B cell (primary cell): Measurements from ENCODE around the gene CYB5A. TPM values are rescaled to one million over a fixed set of nuclear protein-coding genes. Genes with fewer than 3 reads are reported as not detected.
"Not testable (repeated sequence)": the region's sequence is repeated elsewhere in the genome, so short reads cannot be mapped to it uniquely, and the experiment has no call there.

Source experiments
- ATAC-seq: fragments of 200-7000 bp; cut with Tn5 transposase; one replicate; pipeline ENCODE4 v1.10.0; 2021; ENCODE audit warnings: low read depth, mild to moderate bottlenecking, moderate number of reproducible peaks, moderate library complexity
- CTCF ChIA-PET: fragments of 350-600 bp; sonication (Branson Sonifier 250); formaldehyde crosslinking; loops from one replicate; lab custom pipeline; 2021; ENCODE audit warnings: antibody characterized with exemption, inconsistent platforms; lab: Charles Lee
- POLR2A ChIA-PET: fragments of 350-600 bp; sonication (Branson Sonifier 250); formaldehyde crosslinking; loops from one replicate; lab custom pipeline; 2021; ENCODE audit warnings: antibody characterized with exemption; lab: Charles Lee
- DNase-seq: peaks from one replicate; pipeline ENCODE4 v3.0.0; 2013
- H2AFZ ChIP-seq: 2 replicates; pipeline ENCODE4 v1.6.1; 2012; ENCODE audit warnings: mild to moderate bottlenecking, low read depth, low read length; ENCODE audit not compliant: insufficient read depth, poor library complexity, severe bottlenecking
- H3K27ac ChIP-seq, 2 donors: 1 replicate in 1 of 2; 2 replicates in 1 of 2; pipeline ENCODE4 v1.5.1; 2012 to 2013; ENCODE audit warnings: low read length in 2 of 2, mild to moderate bottlenecking in 2 of 2, moderate library complexity in 1 of 2
- H3K27me3 ChIP-seq, 4 experiments: fragments of 200-600 bp in 1 of 4; sonication (generic) in 1 of 4; replicated peaks in 1 of 4; 1 replicate in 2 of 4; 2 replicates in 2 of 4; pipeline versions ENCODE4 v1.6.1 to v1.7.0; 2013 to 2016; ENCODE audit warnings: low read length in 3 of 4, mild to moderate bottlenecking in 2 of 4, mixed read lengths in 1 of 4, moderate library complexity in 1 of 4; ENCODE audit not compliant: insufficient read depth in 4 of 4, control insufficient read depth in 3 of 4; ENCODE audit errors: control extremely low read depth in 1 of 4
- H3K36me3 ChIP-seq, 2 experiments: replicated peaks in 1 of 2; 1 replicate in 1 of 2; 2 replicates in 1 of 2; pipeline versions ENCODE4 v1.6.1 to v1.7.1; 2013; ENCODE audit warnings: low read length in 1 of 2; ENCODE audit not compliant: insufficient read depth in 2 of 2, control insufficient read depth in 1 of 2; ENCODE audit errors: control extremely low read depth in 1 of 2, extremely low read depth in 1 of 2
- H3K4me1 ChIP-seq, 2 donors: fragments of 200-600 bp in 1 of 2; sonication (generic) in 1 of 2; 1 replicate in 1 of 2; 2 replicates in 1 of 2; pipeline versions ENCODE4 v1.5.1 to v1.6.1; 2013 to 2017; ENCODE audit warnings: low read length in 2 of 2; ENCODE audit not compliant: control insufficient read depth in 2 of 2, insufficient read depth in 2 of 2
- H3K4me2 ChIP-seq: replicated peaks from 2 replicates; pipeline ENCODE3; 2012; ENCODE audit warnings: mild to moderate bottlenecking, low read depth, low read length; ENCODE audit not compliant: poor library complexity, severe bottlenecking
- H3K4me3 ChIP-seq, 5 experiments: fragments of 200-600 bp in 1 of 5; sonication (generic) in 1 of 5; 1 replicate in 3 of 5; 2 replicates in 2 of 5; pipeline versions ENCODE4 v1.5.1 to v1.7.0; 2011 to 2016; ENCODE audit warnings: low read length in 4 of 5, mild to moderate bottlenecking in 4 of 5, low read depth in 2 of 5, control low read depth in 1 of 5, moderate library complexity in 1 of 5; ENCODE audit not compliant: insufficient read depth in 1 of 5; ENCODE audit errors: control extremely low read depth in 1 of 5, extremely low read depth in 1 of 5
- H3K79me2 ChIP-seq: fragments of 200-600 bp; sonication (generic); one replicate; pipeline ENCODE4 v1.6.0; 2016; ENCODE audit warnings: low read length; ENCODE audit not compliant: control insufficient read depth, insufficient read depth
- H3K9ac ChIP-seq: fragments of 200-600 bp; sonication (generic); 2 replicates; pipeline ENCODE4 v1.6.1; 2017; ENCODE audit warnings: mild to moderate bottlenecking, low read length, moderate library complexity
- H3K9me3 ChIP-seq, 3 donors: one replicate each; pipeline versions ENCODE4 v1.6.1 to v1.7.1; 2013; ENCODE audit warnings: low read length in 2 of 3; ENCODE audit not compliant: control insufficient read depth in 2 of 3, insufficient read depth in 1 of 3; ENCODE audit errors: control extremely low read depth in 1 of 3
- H4K20me1 ChIP-seq: 2 replicates; pipeline ENCODE4 v1.6.0; 2012; ENCODE audit warnings: mild to moderate bottlenecking, low read length; ENCODE audit not compliant: insufficient read depth, control insufficient read depth, poor library complexity, severe bottlenecking
- H3K27ac Mint-ChIP-seq: one replicate; pipeline ENCODE4 v1.8.0; 2021; ENCODE audit warnings: mixed read lengths
- H3K27me3 Mint-ChIP-seq: one replicate; pipeline ENCODE4 v1.8.0; 2021; ENCODE audit warnings: mixed read lengths
- H3K4me1 Mint-ChIP-seq: one replicate; pipeline ENCODE4 v1.8.0; 2021; ENCODE audit warnings: mixed read lengths
- H3K4me3 Mint-ChIP-seq: one replicate; pipeline ENCODE4 v1.8.0; 2021; ENCODE audit warnings: mixed read lengths
- H3K9me3 Mint-ChIP-seq: one replicate; pipeline ENCODE4 v1.8.0; 2022; ENCODE audit warnings: mixed read lengths; ENCODE audit not compliant: insufficient read depth
- EZH2 ChIP-seq: IDR thresholded peaks from 2 replicates; pipeline ENCODE4 v1.6.1; 2012; ENCODE audit warnings: borderline replicate concordance, low read depth, mild to moderate bottlenecking, moderate library complexity, low read length; ENCODE audit not compliant: insufficient read depth, poor library complexity, severe bottlenecking
- WGBS: methylation state at CpG from one replicate; pipeline ENCODE4 v1.1.5; 2013; ENCODE audit warnings: missing lambda C conversion rate; ENCODE audit not compliant: insufficient coverage; 5-methylcytosine and 5-hydroxymethylcytosine counted together
- intact Hi-C: fragments of 100-400 bp; cut with micrococcal nuclease; formaldehyde crosslinking; loops from one replicate; pipeline ENCODE4 v1.10.0; 2022
- polyA plus RNA-seq: library from polyadenylated mRNA; depleted of rRNA; stranded (reverse); fragments of >200 nt; gene quantifications from 2 replicates; pipeline ENCODE4 v1.2.3, GENCODE V29; 2012
- total RNA-seq, 2 donors: library from RNA; stranded (reverse); fragments of 120-200 nt in 1 of 2; gene quantifications; 1 replicate in 1 of 2; 2 replicates in 1 of 2; pipeline versions ENCODE4 v1.2.3 to v1.2.4, GENCODE V29; 2013 to 2022
- TF ChIP-seq, protein P1 (sequence below): fragments of 200-600 bp; IDR thresholded peaks from one replicate; pipeline ENCODE4 v1.8.0; 2022; ENCODE audit warnings: antibody characterized with exemption, mild to moderate bottlenecking

Gene CYB5A
- total and polyA plus RNA-seq, 2 donors (not counting 1 experiment from before 2014, with no cell fraction given) = 46.9 to 217 TPM

- no peaks in the 10 kb centered on the region for H3K79me2 ChIP-seq
- no peaks in the 10 kb centered on the region for H4K20me1 ChIP-seq
- no peaks in the 10 kb centered on the region for H3K4me1 ChIP-seq
- no peak overlapping the region for H2AFZ ChIP-seq
- WGBS = no CpG with 5 or more reads among the region's 1 CpG
- no peaks in the 10 kb centered on the region for H3K36me3 ChIP-seq
- no peak overlapping the region for H3K27ac ChIP-seq
- no peak overlapping the region for H3K4me2 ChIP-seq
- Mint-ChIP-seq H3K27ac (no peak overlapping the region), H3K4me3 (no peak overlapping the region), H3K27me3 (peaks cover 4% of the 10 kb centered on the region), H3K4me1 (no peaks in the 10 kb centered on the region), H3K9me3 (peaks cover 3% of the 10 kb centered on the region)
- ChIA-PET POLR2A (no interaction called here), CTCF (interaction anchor here (1.9 kb wide), 1 partner anchor 43 kb away, joined by 8 read pairs; no protein-coding TSS in a partner anchor)
- ATAC-seq (no peak), DNase-seq (no peak)
- intact Hi-C loops = no loop called here
- no peak for TF ChIP-seq EZH2
- TF ChIP-seq, protein P1, sequence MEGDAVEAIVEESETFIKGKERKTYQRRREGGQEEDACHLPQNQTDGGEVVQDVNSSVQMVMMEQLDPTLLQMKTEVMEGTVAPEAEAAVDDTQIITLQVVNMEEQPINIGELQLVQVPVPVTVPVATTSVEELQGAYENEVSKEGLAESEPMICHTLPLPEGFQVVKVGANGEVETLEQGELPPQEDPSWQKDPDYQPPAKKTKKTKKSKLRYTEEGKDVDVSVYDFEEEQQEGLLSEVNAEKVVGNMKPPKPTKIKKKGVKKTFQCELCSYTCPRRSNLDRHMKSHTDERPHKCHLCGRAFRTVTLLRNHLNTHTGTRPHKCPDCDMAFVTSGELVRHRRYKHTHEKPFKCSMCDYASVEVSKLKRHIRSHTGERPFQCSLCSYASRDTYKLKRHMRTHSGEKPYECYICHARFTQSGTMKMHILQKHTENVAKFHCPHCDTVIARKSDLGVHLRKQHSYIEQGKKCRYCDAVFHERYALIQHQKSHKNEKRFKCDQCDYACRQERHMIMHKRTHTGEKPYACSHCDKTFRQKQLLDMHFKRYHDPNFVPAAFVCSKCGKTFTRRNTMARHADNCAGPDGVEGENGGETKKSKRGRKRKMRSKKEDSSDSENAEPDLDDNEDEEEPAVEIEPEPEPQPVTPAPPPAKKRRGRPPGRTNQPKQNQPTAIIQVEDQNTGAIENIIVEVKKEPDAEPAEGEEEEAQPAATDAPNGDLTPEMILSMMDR = no peak
- peaks cover 0 to 3% (median 0%) of the 10 kb centered on the region in 3 donors for H3K9me3 ChIP-seq
- no peak overlapping the region for H3K4me3 ChIP-seq
- H3K27me3 ChIP-seq = no peaks in the 10 kb centered on the region
- H3K9ac ChIP-seq = no peak overlapping the region
These were observed 7.4 kb upstream of the CYB5A start for GRCh38 chr18:74299162-74299561.

DNA sequence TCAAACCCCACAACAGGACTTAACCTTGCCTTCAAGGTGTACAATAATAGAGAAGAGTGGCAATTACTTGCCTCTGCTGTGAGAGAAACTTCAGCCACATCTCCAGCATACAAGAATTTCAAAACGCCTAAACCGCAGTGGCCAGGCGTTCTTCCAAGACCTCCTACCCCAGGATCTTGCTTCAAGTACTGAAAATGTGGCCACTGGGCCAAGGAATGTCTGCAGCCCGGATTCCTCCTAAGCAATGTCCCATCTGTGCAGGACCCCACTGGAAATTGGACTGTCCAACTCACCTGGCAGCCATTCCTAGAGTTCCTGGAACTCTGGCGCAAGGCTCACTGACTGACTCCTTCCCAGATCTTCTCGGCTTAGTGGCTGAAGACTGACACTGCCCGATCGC is 2.8 kb upstream of the CYB5A start:
- H2AFZ ChIP-seq = no peak overlapping the region
- no peaks in the 10 kb centered on the region for H4K20me1 ChIP-seq
- WGBS = 93% methylated on average over 8 of the region's 8 CpGs
- H3K4me1 ChIP-seq = peaks cover 8 to 15% of the 10 kb centered on the region in 2 donors
- no peak for TF ChIP-seq EZH2
- TF ChIP-seq, protein P1 = no peak
- H3K9ac ChIP-seq = no peak overlapping the region
- Mint-ChIP-seq H3K27ac (no peak overlapping the region), H3K4me3 (no peak overlapping the region), H3K27me3 (no peaks in the 10 kb centered on the region), H3K4me1 (peaks cover 18% of the 10 kb centered on the region), H3K9me3 (peaks cover 3% of the 10 kb centered on the region)
- POLR2A ChIA-PET = no interaction called here
- H3K27me3 ChIP-seq = no peaks in the 10 kb centered on the region
- ATAC-seq (no peak), DNase-seq (no peak)
- no peaks in the 10 kb centered on the region for H3K36me3 ChIP-seq
- no peak overlapping the region for H3K4me3 ChIP-seq
- intact Hi-C loops = loop anchor here (5.0 kb wide), 1 partner anchor 47 kb away; no protein-coding TSS in a partner anchor
- peaks cover 0 to 3% (median 3%) of the 10 kb centered on the region in 3 donors for H3K9me3 ChIP-seq
- CTCF ChIA-PET = no interaction called here
- H3K4me2 ChIP-seq = no peak overlapping the region
- peaks cover 15% of the 10 kb centered on the region for H3K79me2 ChIP-seq
- no peak overlapping the region for H3K27ac ChIP-seq

- not testable (repeated sequence) for H3K9me3 Mint-ChIP-seq, ATAC-seq, H3K4me3 Mint-ChIP-seq, H3K27me3 Mint-ChIP-seq, H3K27ac ChIP-seq, H3K36me3 ChIP-seq, H3K9ac ChIP-seq, H2AFZ ChIP-seq, H3K9me3 ChIP-seq, H3K27me3 ChIP-seq, H4K20me1 ChIP-seq
- peaks cover 15 to 17% of the 10 kb centered on the region in 2 donors for H3K4me1 ChIP-seq
- intact Hi-C loops = loop anchor here (1.0 to 5.0 kb wide), 7 partner anchors 42 to 305 kb away; partner anchors contain the start of gene FBXO15
- peak; percentile 14 for DNase-seq
- peaks cover 32% of the 10 kb centered on the region for H3K4me1 Mint-ChIP-seq
- WGBS = no CpG with 5 or more reads among the region's 3 CpGs
- peak overlapping the region; percentile 93 for H3K4me2 ChIP-seq
- H3K4me3 ChIP-seq = peak overlapping the region in 1 of 5 experiments; percentile 92
- ChIA-PET POLR2A (interaction anchor here (0.6 to 1.0 kb wide), 2 partner anchors 16 to 22 kb away, joined by 4 read pairs; no protein-coding TSS in a partner anchor), CTCF (interaction anchor here (0.7 kb wide), 1 partner anchor 50 kb away, joined by 4 read pairs; no protein-coding TSS in a partner anchor)
- peaks cover 27% of the 10 kb centered on the region for H3K79me2 ChIP-seq
- peak overlapping the region; percentile 38 for H3K27ac Mint-ChIP-seq
These were observed 1.2 kb upstream of the CYB5A start for GRCh38 chr18:74292982-74293381.
